ENCODE measurements around the gene MRPS18C. TPM values are rescaled to one million over a fixed set of nuclear protein-coding genes. Genes with fewer than 3 reads are reported as not detected.
A peak's percentile ranks its signal among the peaks of the same experiment; 100 is the strongest.
"Not testable (repeated sequence)": the region's sequence is repeated elsewhere in the genome, so short reads cannot be mapped to it uniquely, and the experiment has no call there.

The MRPS18C gene
- total RNA-seq, 2 donors from 2014 or later: 12.2 to 30.8 TPM

- DNase-seq (ENCODE audit: low spot score): no peak
- Histone ChIP-seq H3K27me3 (replicated peaks; ENCODE audit: insufficient read depth) (no peaks in the 10 kb centered on the region), H3K4me1 (replicated peaks) (no peaks in the 10 kb centered on the region), H3K4me3 (no peak overlapping the region), H3K9me3 (no peaks in the 10 kb centered on the region), H3K36me3 (no peaks in the 10 kb centered on the region), H3K27ac (no peak overlapping the region)
- 9% methylated on average over 1 of the region's 1 CpG for WGBS
- intact Hi-C loops (cut with DNase I): no loop called here
- TF ChIP-seq POLR2AphosphoS5 (IDR thresholded peaks at IDR 0.05) (no peak), CTCF (IDR thresholded peaks at IDR 0.05) (peak in 2 of 4 experiments; percentile 41 to 45)
Measured at GRCh38 chr4:83490876-83491450, 35.1 kb downstream of the MRPS18C start.

- H3K4me1 ChIP-seq (replicated peaks); H3K27me3 ChIP-seq (replicated peaks; ENCODE audit: insufficient read depth); H3K27ac ChIP-seq; H3K9me3 ChIP-seq; H3K4me3 ChIP-seq; DNase-seq (ENCODE audit: low spot score); H3K36me3 ChIP-seq; intact Hi-C loops (cut with DNase I): not testable (repeated sequence)
- 63% methylated on average over 8 of the region's 8 CpGs for WGBS
Measured at GRCh38 chr4:83496085-83496917, 40.4 kb downstream of the MRPS18C start.

- WGBS: 94% methylated on average over 1 of the region's 1 CpG
- Histone ChIP-seq H3K4me1 (replicated peaks) (no peaks in the 10 kb centered on the region), H3K4me3 (no peak overlapping the region), H3K27ac (no peak overlapping the region), H3K27me3 (replicated peaks; ENCODE audit: insufficient read depth) (no peaks in the 10 kb centered on the region), H3K36me3 (no peaks in the 10 kb centered on the region), H3K9me3 (no peaks in the 10 kb centered on the region)
- TF ChIP-seq POLR2A (IDR thresholded peaks at IDR 0.05) (no peak), POLR2AphosphoS5 (IDR thresholded peaks at IDR 0.05) (no peak), CTCF (IDR thresholded peaks at IDR 0.05) (no peak)
- DNase-seq (ENCODE audit: low spot score): no peak
- intact Hi-C loops (cut with DNase I): no loop called here
Measured at GRCh38 chr4:83498187-83498586, 42.3 kb downstream of the MRPS18C start.

GRCh38 chr4:83501671-83502070 is 45.8 kb downstream of the MRPS18C start:
- 91% methylated on average over 3 of the region's 3 CpGs for WGBS
- H3K9me3 ChIP-seq; H3K4me1 ChIP-seq (replicated peaks); intact Hi-C loops (cut with DNase I); H3K4me3 ChIP-seq; H3K27ac ChIP-seq; H3K36me3 ChIP-seq; DNase-seq (ENCODE audit: low spot score); H3K27me3 ChIP-seq (replicated peaks; ENCODE audit: insufficient read depth): not testable (repeated sequence)

- Histone ChIP-seq H3K4me1 (replicated peaks) (no peaks in the 10 kb centered on the region), H3K9me3 (no peaks in the 10 kb centered on the region), H3K4me3 (no peak overlapping the region), H3K27me3 (replicated peaks; ENCODE audit: insufficient read depth) (no peaks in the 10 kb centered on the region), H3K36me3 (no peaks in the 10 kb centered on the region), H3K27ac (no peak overlapping the region)
- intact Hi-C loops (cut with DNase I): no loop called here
- DNase-seq (ENCODE audit: low spot score): no peak
- TF ChIP-seq POLR2A (IDR thresholded peaks at IDR 0.05): no peak
- TF ChIP-seq POLR2AphosphoS5 (IDR thresholded peaks at IDR 0.05): no peak
- no peak for TF ChIP-seq CTCF (IDR thresholded peaks at IDR 0.05)
Measured at GRCh38 chr4:83503974-83504373, 48.1 kb downstream of the MRPS18C start.

- no peaks in the 10 kb centered on the region for H3K4me1 ChIP-seq (replicated peaks)
- DNase-seq (ENCODE audit: low spot score): no peak
- intact Hi-C loops (cut with DNase I): no loop called here
Measured at GRCh38 chr4:83504503-83504902, 48.6 kb downstream of the MRPS18C start.

More at GRCh38 chr4:83504503-83504902, 48.6 kb downstream of the MRPS18C start:
- Histone ChIP-seq H3K27me3 (replicated peaks; ENCODE audit: insufficient read depth) (no peaks in the 10 kb centered on the region), H3K9me3 (no peaks in the 10 kb centered on the region), H3K4me3 (no peak overlapping the region), H3K36me3 (no peaks in the 10 kb centered on the region), H3K27ac (no peak overlapping the region)
- WGBS: 59% methylated on average over 4 of the region's 4 CpGs
- no peak for TF ChIP-seq POLR2AphosphoS5 (IDR thresholded peaks at IDR 0.05)
- TF ChIP-seq CTCF (IDR thresholded peaks at IDR 0.05): no peak
- TF ChIP-seq POLR2A (IDR thresholded peaks at IDR 0.05): no peak

All from prostate gland (tissue), 2 donors.